K562 (cell line): Measurements from ENCODE around the gene PSMB7. TPM values are rescaled to one million over a fixed set of nuclear protein-coding genes. Genes with fewer than 3 reads are reported as not detected.
A peak's percentile ranks its signal among the peaks of the same experiment; 100 is the strongest.

Source experiments
- ATAC-seq: fragments of 200-7000 bp; cut with Tn5 transposase; 3 replicates; pipeline ENCODE4 v1.9.1; 2020; ENCODE audit warnings: moderate library complexity
- BruUV-seq: library from RNA; stranded (reverse); fragments of 400-500 nt; replicated peaks from 2 replicates; lab custom pipeline; 2021; lab: Mats Ljungman, UMichigan
- CTCF ChIA-PET: fragments of 300-600 bp; formaldehyde crosslinking; extraction: SDS; loops from one replicate; lab custom pipeline; 2021; ENCODE audit warnings: low intra/inter-chr PET ratio; lab: Yijun Ruan, JAX
- POLR2A ChIA-PET: fragments of 300-600, 350-650 bp; sonication (Branson Sonifier 250); formaldehyde crosslinking; extraction: SDS; loops from one replicate; lab custom pipeline; 2021; ENCODE audit warnings: antibody characterized with exemption, inconsistent platforms; lab: Yijun Ruan, JAX
- DNase-seq, 4 experiments: peaks; one replicate each; pipeline versions ENCODE4 v3.0.0 to v3.0.0-alpha.2; 2011 to 2018; ENCODE audit warnings: low spot score in 3 of 4, mixed read lengths in 3 of 4; ENCODE audit errors: extremely low read depth in 1 of 4
- FAIRE-seq: peaks from 2 replicates; lab custom pipeline; 2011; peaks lifted over from hg19 to GRCh38; lab: Jason Lieb, UNC
- H2AFZ ChIP-seq: 2 replicates; pipeline ENCODE4 v1.6.0; 2011; ENCODE audit warnings: low read depth, low read length, control low read depth, inconsistent platforms
- H3K27ac ChIP-seq: fragments of 200-600 bp; 3 replicates; pipeline ENCODE4 v1.8.0; 2011; ENCODE audit warnings: low read depth, mild to moderate bottlenecking, control low read depth, inconsistent platforms, low read length, moderate library complexity, mixed read lengths; ENCODE audit errors: extremely low read depth
- H3K27me3 ChIP-seq, 2 experiments: fragments of 300-600 bp in 1 of 2; 2 replicates in 1 of 2; 3 replicates in 1 of 2; pipeline versions ENCODE4 v1.6.0 to v1.8.0; 2011; ENCODE audit warnings: inconsistent platforms in 2 of 2, low read length in 2 of 2, mild to moderate bottlenecking in 1 of 2, mixed read lengths in 1 of 2, moderate library complexity in 1 of 2; ENCODE audit not compliant: control insufficient read depth in 2 of 2, insufficient read depth in 2 of 2
- H3K36me3 ChIP-seq: fragments of 300-600 bp; 3 replicates; pipeline ENCODE4 v1.8.0; 2011; ENCODE audit warnings: mild to moderate bottlenecking, low read length, inconsistent platforms; ENCODE audit not compliant: control insufficient read depth, insufficient read depth
- H3K4me1 ChIP-seq, 2 experiments: fragments of 200-600 bp in 1 of 2; replicated peaks in 1 of 2; 2 replicates in 1 of 2; 3 replicates in 1 of 2; pipeline versions ENCODE4 v1.5.1 to v1.8.0; 2011; ENCODE audit warnings: inconsistent platforms in 2 of 2, low read length in 2 of 2, mild to moderate bottlenecking in 1 of 2, mixed read lengths in 1 of 2, moderate library complexity in 1 of 2; ENCODE audit not compliant: control insufficient read depth in 2 of 2, insufficient read depth in 2 of 2
- H3K4me2 ChIP-seq: 2 replicates; pipeline ENCODE4 v1.6.1; 2011; ENCODE audit warnings: low read length, control low read depth, inconsistent platforms, mixed read lengths; ENCODE audit not compliant: insufficient read depth
- H3K4me3 ChIP-seq: fragments of 200-600 bp; sonication (generic), shearing (Covaris generic); 2 replicates; pipeline ENCODE4 v1.5.1; 2016; ENCODE audit warnings: control low read depth, inconsistent platforms
- H3K79me2 ChIP-seq: fragments of 200-600 bp; 3 replicates; pipeline ENCODE4 v1.8.0; 2011; ENCODE audit warnings: low read length, inconsistent platforms; ENCODE audit not compliant: control insufficient read depth, insufficient read depth
- H3K9ac ChIP-seq, 2 experiments: 2 replicates each; pipeline versions ENCODE4 v1.6.0 to v1.6.1; 2011; ENCODE audit warnings: low read depth in 2 of 2, low read length in 2 of 2, control low read depth in 1 of 2, inconsistent platforms in 1 of 2, mild to moderate bottlenecking in 1 of 2, mixed read lengths in 1 of 2; ENCODE audit not compliant: insufficient read depth in 1 of 2
- H3K9me1 ChIP-seq: one replicate; pipeline ENCODE4 v1.6.0; 2011; ENCODE audit warnings: inconsistent platforms, mild to moderate bottlenecking, low read length, moderate library complexity; ENCODE audit not compliant: control insufficient read depth, insufficient read depth
- H3K9me3 ChIP-seq: replicated peaks from 2 replicates; pipeline ENCODE4 v1.5.1; 2011; ENCODE audit warnings: low read depth, low read length, inconsistent platforms; ENCODE audit not compliant: control insufficient read depth, insufficient read depth
- H4K20me1 ChIP-seq: replicated peaks from 2 replicates; pipeline ENCODE4 v1.6.1; 2011; ENCODE audit warnings: low read length, inconsistent platforms, mixed read lengths; ENCODE audit not compliant: control insufficient read depth, insufficient read depth
- EGR1 ChIP-seq: fragments of 450-650 bp; conservative IDR thresholded peaks from 2 replicates; pipeline ENCODE4 v1.6.1; 2017; ENCODE audit warnings: mild to moderate bottlenecking
- FOSL1 ChIP-seq: fragments of 200-800 bp; sonication (Bioruptor generic); conservative IDR thresholded peaks from 2 replicates; pipeline ENCODE4 v1.6.1; 2016; ENCODE audit warnings: missing genetic modification characterization, missing compliant biosample characterization
- JUND ChIP-seq, 2 experiments: IDR thresholded peaks; 2 replicates in 1 of 2; 3 replicates in 1 of 2; pipeline ENCODE4 v1.6.1; 2011; ENCODE audit warnings: borderline replicate concordance in 2 of 2, low read depth in 2 of 2, low read length in 2 of 2, improper control_type of control experiment in 1 of 2, missing biosample characterization in 1 of 2, missing genetic modification characterization in 1 of 2, missing genetic modification reagents in 1 of 2
- POLR2B ChIP-seq: fragments of 450-650 bp; IDR thresholded peaks from 2 replicates; pipeline ENCODE4 v1.6.1; 2018; ENCODE audit warnings: low read depth; ENCODE audit not compliant: partially characterized antibody
- SMAD2 ChIP-seq: fragments of 150-350 bp; IDR thresholded peaks from 2 replicates; pipeline ENCODE4 v1.6.1; 2014; ENCODE audit warnings: low read depth, mild to moderate bottlenecking, low read length
- TCF3 ChIP-seq: sonication (generic); formaldehyde crosslinking; IDR thresholded peaks from 2 replicates; pipeline ENCODE4 v1.4.0; 2020; ENCODE audit warnings: mild to moderate bottlenecking, missing genetic modification reagents
- ZNF232 ChIP-seq: sonication (generic); formaldehyde crosslinking; IDR thresholded peaks from 2 replicates; pipeline ENCODE4 v1.8.0; 2022; ENCODE audit warnings: mild to moderate bottlenecking, missing genetic modification reagents
- WGBS: fragments of 100-300 bp; shearing (Covaris generic); methylation state at CpG from one replicate; pipeline ENCODE4 v1.1.6; 2016; ENCODE audit warnings: low coverage, mixed read lengths; ENCODE audit not compliant: insufficient coverage; ENCODE audit errors: missing lambda C conversion rate; 5-methylcytosine and 5-hydroxymethylcytosine counted together
- in situ Hi-C: fragments of 300-500 bp; cut with MboI; formaldehyde crosslinking; loops from 4 replicates; pipeline ENCODE4 v1.15.0; 2018; ENCODE audit warnings: inconsistent platforms, mixed read lengths
- intact Hi-C: fragments of 100-400 bp; cut with micrococcal nuclease; formaldehyde crosslinking; loops from 2 replicates; pipeline ENCODE4 v1.14.2; 2022
- polyA plus RNA-seq, 8 experiments: library from polyadenylated mRNA; depleted of rRNA in 4 of 8; stranded (reverse) in 5 of 8; unstranded in 3 of 8; fragments of >200 nt; fragmentation: Nextera tagmentation in 2 of 8; fragmentation: Illumina TruSeq in 1 of 8; extraction: Ambion mirVana in 2 of 8; extraction: Trizol in 1 of 8; gene quantifications; 2 replicates each; pipeline versions ENCODE4 v1.2.1 to v1.2.3, GENCODE V29; 2011 to 2014; ENCODE audit warnings: inconsistent platforms in 1 of 8, missing spikeins in 1 of 8
- total RNA-seq, 7 experiments: library from RNA; depleted of rRNA in 6 of 7; stranded (reverse); fragments of >200 nt in 6 of 7; fragmentation: Illumina TruSeq in 2 of 7; extraction: Trizol in 2 of 7; gene quantifications; 2 replicates each; pipeline versions ENCODE4 v1.2.1 to v1.2.3, GENCODE V29; 2011 to 2021; ENCODE audit warnings: low replicate concordance in 1 of 7
- TF ChIP-seq, protein P1 (sequence below), 2 experiments: fragments of 450-650 bp; conservative IDR thresholded peaks; 2 replicates each; pipeline ENCODE4 v1.6.1; 2017; ENCODE audit warnings: mild to moderate bottlenecking in 2 of 2, moderate library complexity in 2 of 2
- TF ChIP-seq, protein P2 (sequence below), 2 experiments: fragments of 450-650 bp in 1 of 2; sonication (generic) in 1 of 2; formaldehyde crosslinking in 1 of 2; IDR thresholded peaks in 1 of 2; conservative IDR thresholded peaks in 1 of 2; 2 replicates each; pipeline versions ENCODE4 v1.6.1 to v1.8.1; 2016 to 2023; ENCODE audit warnings: mild to moderate bottlenecking in 2 of 2, moderate library complexity in 2 of 2, inconsistent platforms in 1 of 2, missing genetic modification reagents in 1 of 2

PSMB7 gene
- total and polyA plus RNA-seq, 9 of the 15 experiments (the other 6 are each of a cell fraction or from before 2014, with no cell fraction given) = 321 to 978 (median 407) TPM

DNA sequence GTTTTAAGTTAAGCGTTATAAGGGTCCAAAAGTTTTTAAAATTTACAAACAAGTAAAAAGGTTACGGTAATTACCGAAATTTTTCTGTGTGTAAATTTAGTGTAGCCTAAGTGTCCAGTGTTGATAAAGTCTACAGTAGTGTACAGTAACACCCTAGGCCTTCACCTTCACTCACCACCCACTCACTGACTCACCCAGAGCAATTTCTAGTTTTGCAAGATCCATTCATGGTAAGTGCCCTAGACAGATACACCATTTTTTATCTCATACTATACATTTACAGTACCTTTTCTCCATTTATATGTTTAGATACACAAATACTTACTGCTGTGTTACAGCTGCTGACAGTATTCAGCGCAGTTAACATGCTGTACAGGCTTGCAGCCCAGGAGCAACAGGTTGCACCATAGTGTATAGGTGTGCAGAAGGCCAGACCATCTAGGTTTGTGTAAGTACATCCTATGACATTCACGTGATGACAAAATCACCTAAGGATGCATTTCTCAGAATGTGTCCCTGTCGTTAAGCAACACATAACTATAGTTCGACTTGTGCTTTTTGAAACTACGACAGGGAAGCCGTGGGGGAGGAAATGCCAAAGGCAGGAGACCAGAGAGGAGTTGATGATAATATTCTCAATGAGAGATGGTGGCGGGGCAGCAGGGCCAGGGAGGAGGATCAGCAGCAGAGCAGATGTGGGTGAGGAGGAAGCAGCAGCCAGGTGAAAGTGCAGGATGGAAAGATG is 48.6 kb downstream of the PSMB7 start:
- Histone ChIP-seq H3K27me3 (no peaks in the 10 kb centered on the region), H3K79me2 (peaks cover 96% of the 10 kb centered on the region), H3K27ac (no peak overlapping the region; the same call in 2 of the 3 replicates), H3K9me3 (no peaks in the 10 kb centered on the region), H3K4me1 (peaks cover 0 to 25% of the 10 kb centered on the region in 2 experiments; a peak in 4 of 5 replicates), H4K20me1 (peaks cover 32% of the 10 kb centered on the region), H3K9ac (no peak overlapping the region), H3K36me3 (peaks cover 42% of the 10 kb centered on the region; the same call in 2 of the 3 replicates), H3K4me3 (no peak overlapping the region), H2AFZ (no peak overlapping the region), H3K9me1 (peaks cover 4% of the 10 kb centered on the region), H3K4me2 (no peak overlapping the region)
- WGBS = 65% methylated on average over 10 of the region's 10 CpGs
- TF ChIP-seq SMAD2 (no peak), FOSL1 (tag) (peak; percentile 55), TCF3 (peak; percentile 27; the same call in 1 of the 2 replicates), JUND (IDR thresholded peaks at IDR 0.05; ENCODE audit: borderline replicate concordance, low read depth, low read length) (peak; percentile 29; the same call in 1 of the 2 replicates), JUND (tag; IDR thresholded peaks at IDR 0.05; ENCODE audit: borderline replicate concordance, low read depth, low read length) (no peak), ZNF232 (CRISPR knock-in tag) (no peak), POLR2B (no peak), EGR1 (peak; percentile 87)
- TF ChIP-seq, protein P1, sequence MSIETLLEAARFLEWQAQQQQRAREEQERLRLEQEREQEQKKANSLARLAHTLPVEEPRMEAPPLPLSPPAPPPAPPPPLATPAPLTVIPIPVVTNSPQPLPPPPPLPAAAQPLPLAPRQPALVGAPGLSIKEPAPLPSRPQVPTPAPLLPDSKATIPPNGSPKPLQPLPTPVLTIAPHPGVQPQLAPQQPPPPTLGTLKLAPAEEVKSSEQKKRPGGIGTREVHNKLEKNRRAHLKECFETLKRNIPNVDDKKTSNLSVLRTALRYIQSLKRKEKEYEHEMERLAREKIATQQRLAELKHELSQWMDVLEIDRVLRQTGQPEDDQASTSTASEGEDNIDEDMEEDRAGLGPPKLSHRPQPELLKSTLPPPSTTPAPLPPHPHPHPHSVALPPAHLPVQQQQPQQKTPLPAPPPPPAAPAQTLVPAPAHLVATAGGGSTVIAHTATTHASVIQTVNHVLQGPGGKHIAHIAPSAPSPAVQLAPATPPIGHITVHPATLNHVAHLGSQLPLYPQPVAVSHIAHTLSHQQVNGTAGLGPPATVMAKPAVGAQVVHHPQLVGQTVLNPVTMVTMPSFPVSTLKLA (conservative IDR thresholded peaks at IDR 0.05) = no peak
- TF ChIP-seq, protein P2, sequence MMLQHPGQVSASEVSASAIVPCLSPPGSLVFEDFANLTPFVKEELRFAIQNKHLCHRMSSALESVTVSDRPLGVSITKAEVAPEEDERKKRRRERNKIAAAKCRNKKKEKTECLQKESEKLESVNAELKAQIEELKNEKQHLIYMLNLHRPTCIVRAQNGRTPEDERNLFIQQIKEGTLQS (IDR thresholded peaks at IDR 0.05) = 0 out of 2 replicates have a peak, but pooled peaks have one; percentile 10
- TF ChIP-seq, protein P2 (CRISPR knock-in tag; conservative IDR thresholded peaks at IDR 0.05) = no peak
- intact Hi-C loops = no loop called here
- peak in 1 of 4 experiments; percentile 43 for DNase-seq
- POLR2A ChIA-PET = interaction anchor here (0.7 kb wide), 1 partner anchor 161 kb away, joined by 3 read pairs; no protein-coding TSS in a partner anchor
- BruUV-seq = no TSS peak
- FAIRE-seq = peak; percentile 26
- in situ Hi-C loops = no loop called here
- ATAC-seq = peak; percentile 32; the same call in 2 of the 3 replicates
- CTCF ChIA-PET = no interaction called here
